GM19452 (cell line): Measurements from ENCODE around the gene NTNG1.
"Not testable (repeated sequence)": the region's sequence is repeated elsewhere in the genome, so short reads cannot be mapped to it uniquely, and the experiment has no call there.

Source experiments
- ATAC-seq: cut with Tn5 transposase; IDR thresholded peaks from one replicate; pipeline ENCODE4 v1.9.1; 2021; ENCODE audit not compliant: unreplicated experiment

NTNG1 gene

DNA sequence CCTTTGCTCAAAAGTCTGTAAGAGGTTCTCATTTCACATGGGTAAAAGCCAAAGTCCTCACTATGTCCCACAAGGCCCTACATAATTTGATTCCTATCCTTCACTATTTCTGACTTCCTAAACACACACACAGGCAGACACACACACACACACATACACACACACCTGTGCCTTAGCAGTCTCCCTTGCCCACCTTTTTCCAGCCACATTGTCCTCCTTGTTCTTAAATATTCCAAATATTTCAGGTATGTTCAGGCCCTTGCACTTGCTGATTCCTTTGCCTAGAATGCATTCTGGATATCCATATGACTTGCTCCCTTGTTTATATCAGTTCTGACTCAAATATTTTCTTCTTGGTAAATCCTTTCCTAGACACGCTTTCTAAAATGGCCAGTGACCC lies 54.6 kb downstream of the NTNG1 start:
- ATAC-seq: no peak

GRCh38 chr1:107196973-107197562 lies 56.2 kb downstream of the NTNG1 start:
- peak; percentile 97 for ATAC-seq

DNA sequence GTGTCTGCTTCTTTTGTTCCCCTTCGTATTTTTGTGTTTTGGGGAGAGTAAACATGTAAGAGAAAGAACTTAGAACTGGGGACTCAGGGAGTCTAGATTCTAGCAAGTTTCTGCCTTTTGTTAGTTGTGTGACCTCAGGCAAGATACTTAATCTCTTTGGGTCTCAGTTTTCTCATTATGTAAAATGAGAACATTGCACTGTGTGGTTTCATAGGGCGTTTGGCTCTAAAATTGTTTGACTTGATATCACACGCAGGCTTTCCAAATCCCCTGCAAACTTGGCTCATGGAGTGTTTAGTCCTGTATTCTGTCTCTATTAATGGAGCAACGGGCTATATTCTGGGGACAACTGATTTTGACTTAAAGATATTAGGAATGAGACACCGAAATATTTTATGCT lies 57.7 kb downstream of the NTNG1 start:
- ATAC-seq: no peak

GRCh38 chr1:107200631-107201030 lies 59.8 kb downstream of the NTNG1 start:
- ATAC-seq: no peak

GRCh38 chr1:107202007-107202406 lies 61.2 kb downstream of the NTNG1 start:
- ATAC-seq: no peak

- no peak for ATAC-seq
Observed at GRCh38 chr1:107213225-107213624, 72.4 kb downstream of the NTNG1 start.

DNA sequence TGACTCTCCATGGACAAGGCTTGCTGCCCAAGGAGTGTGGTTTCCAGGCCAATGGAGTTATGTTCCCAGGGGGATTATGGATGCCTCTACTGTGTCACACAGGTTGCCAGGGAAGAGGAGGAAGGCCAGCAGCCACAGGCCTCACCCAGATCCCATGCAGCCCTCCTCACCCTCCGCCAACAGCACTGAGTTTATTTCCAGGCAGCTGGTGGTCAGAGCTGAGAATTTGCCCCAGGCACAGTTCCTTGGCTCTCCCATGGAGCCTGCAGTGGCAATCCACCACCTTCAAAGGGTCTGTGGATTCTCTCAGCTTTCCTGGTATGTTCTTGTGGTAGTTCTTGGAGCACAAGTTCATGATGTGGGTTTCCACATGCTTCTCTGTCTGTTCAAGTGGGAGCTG lies 79.2 kb downstream of the NTNG1 start:
- no peak for ATAC-seq

DNA sequence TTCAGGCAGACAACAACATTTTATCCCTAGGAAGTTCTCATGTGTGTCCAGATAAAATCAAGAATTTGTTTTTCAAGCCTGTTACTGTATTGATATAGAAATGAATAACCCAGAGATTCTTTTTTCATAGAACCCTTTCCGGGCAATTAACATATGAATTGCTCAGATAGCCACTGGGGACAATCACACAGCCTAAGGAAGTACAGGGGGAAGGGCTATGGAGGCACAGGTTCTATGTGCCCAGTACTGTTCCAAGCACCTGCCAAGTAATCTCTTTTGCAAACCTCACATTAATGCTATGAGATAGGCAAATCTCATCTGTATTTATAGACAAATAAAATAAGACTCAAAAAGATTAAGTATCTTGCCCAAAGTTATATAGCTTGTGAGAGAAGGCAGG lies 84.9 kb downstream of the NTNG1 start:
- no peak for ATAC-seq

- no peak for ATAC-seq
Observed at GRCh38 chr1:107228704-107229371, 88.0 kb downstream of the NTNG1 start.

GRCh38 chr1:107229711-107230110 lies 88.9 kb downstream of the NTNG1 start:
- no peak for ATAC-seq

- no peak for ATAC-seq
Observed at GRCh38 chr1:107230121-107230520, 89.3 kb downstream of the NTNG1 start.

GRCh38 chr1:107231291-107231690 lies 90.5 kb downstream of the NTNG1 start:
- no peak for ATAC-seq

DNA sequence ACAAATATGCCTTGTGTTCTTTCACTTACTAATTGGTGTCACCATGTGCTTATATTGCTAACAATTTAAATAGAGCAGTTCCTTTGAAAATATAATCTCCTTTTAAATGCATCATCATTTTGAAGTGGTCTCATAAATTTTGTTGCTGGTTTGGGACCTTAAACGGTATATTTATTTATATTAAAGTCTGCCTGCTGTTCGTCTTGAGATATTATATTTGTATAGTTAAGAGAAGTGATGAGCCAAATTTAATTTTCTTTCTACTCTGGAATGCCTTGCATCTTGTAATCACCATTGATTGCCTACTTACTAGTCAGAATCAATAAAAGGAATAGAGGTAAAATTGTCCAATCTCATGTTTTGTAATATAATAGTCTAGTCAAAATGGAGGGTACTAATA lies 91.6 kb downstream of the NTNG1 start:
- ATAC-seq: no peak

DNA sequence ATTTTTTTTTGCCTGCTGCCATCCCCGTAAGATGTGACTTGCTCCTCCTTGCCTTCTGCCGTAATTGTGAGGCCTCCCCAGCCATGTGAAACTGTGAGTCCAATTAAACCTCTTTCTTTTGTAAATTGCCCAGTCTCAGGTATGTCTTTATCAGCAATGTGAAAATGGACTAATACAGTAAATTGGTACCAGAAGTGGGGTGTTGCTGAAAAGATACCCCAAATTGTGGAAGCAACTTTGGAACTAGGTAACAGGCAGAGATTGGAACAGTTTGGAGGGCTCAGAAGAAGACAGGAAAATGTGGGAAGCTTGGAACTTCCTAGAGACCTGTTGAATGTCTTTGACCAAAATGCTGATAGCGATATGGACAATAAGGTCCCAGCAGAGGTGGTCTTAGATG lies 95.9 kb downstream of the NTNG1 start:
- not testable (repeated sequence) for ATAC-seq

DNA sequence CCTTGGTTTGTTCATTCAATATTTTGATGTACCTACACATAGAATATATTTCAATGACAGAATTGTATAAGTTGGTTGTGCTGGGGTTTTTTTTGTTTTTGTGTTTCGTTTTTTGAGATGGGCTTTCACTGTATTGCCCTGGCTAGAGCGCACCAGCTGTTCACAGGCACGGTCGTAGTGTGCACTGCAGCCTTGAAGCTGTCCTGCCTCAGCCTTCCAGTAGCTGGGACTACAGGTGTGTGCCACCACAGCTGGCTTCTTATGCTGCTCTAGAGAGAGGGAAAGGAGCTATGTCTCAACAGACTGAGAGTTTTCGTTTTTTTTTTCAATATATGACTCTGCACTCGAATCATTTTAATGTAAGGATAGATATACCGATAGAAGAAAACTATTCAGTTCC lies 102.6 kb downstream of the NTNG1 start:
- ATAC-seq: no peak

DNA sequence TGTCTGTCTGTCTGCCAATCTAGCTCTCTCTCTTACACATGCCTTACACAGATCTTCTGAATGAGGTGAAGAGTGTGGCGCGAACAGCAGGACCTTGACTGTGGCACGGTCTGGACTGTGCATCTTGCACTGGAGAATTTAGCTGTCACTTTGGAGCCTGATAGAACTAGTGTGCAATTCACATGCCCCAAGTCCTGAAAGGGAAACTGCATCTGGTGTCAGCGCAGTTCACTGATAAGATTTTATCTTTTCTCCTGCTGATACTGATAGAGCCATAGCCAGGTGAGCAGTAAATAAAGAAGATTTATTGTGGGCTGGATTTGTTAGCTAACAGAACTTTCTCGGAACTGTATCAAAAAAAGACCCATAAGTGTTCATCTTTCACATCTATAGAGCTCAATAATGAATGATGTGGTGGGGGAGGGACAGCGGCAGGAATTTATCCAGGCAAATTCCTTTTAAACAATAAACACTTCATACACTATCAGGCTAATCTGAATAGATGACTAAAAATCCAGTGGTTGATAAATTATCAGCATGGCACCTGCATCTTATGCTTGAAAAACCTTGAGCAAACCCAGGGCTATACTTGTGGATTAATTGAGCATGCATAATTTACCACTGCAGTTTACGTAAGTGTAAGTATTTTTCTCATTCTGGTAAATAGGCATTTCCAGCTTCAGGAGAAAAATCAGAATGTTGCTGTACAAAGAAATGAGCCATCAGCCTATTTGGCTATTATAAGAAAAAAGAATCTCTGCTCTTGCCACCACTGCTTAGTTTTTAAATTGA lies 104.1 kb downstream of the NTNG1 start:
- ATAC-seq: no peak

GRCh38 chr1:107246775-107247345 lies 106.0 kb downstream of the NTNG1 start:
- peak; percentile 52 for ATAC-seq

DNA sequence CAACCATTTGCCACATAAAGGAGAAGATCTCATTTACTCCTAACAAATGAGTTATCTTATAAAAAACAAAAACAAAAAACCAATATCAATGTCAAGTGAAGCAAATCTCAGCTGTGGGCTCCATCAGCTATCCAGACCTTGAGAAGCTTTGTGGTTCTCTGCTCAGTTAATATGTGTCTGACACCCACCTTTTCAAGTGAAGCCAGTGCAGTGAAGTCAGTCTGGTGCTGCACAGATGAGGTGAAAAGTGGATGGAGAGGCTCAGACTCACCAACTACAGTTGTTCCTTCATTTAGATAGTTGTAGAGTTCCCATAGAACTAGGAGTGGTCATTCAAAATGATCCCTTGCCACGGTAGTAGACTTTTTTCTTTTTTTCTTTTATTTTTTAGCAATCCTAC lies 106.8 kb downstream of the NTNG1 start:
- peak; percentile 34 for ATAC-seq

- peak; percentile 43 for ATAC-seq
Observed at GRCh38 chr1:107250169-107250568, 109.3 kb downstream of the NTNG1 start.

DNA sequence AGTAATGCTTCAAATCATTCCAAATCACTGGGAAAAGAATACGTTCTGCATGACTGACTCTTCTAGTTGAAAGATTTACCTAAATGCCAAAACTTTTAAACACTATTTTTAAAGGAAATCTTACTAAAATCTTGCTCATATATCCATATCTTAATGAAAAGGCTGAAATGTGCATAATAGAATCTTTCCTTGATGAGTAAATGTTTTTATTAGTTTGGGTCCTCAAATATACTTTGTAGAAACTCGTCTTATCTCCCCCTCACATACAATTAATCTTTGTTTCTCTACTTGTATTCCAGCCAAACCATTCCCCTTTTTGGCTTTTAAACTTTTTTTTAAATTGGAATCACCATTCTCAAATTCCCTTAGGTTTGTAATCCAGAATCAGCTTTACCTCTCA lies 110.2 kb downstream of the NTNG1 start:
- no peak for ATAC-seq

DNA sequence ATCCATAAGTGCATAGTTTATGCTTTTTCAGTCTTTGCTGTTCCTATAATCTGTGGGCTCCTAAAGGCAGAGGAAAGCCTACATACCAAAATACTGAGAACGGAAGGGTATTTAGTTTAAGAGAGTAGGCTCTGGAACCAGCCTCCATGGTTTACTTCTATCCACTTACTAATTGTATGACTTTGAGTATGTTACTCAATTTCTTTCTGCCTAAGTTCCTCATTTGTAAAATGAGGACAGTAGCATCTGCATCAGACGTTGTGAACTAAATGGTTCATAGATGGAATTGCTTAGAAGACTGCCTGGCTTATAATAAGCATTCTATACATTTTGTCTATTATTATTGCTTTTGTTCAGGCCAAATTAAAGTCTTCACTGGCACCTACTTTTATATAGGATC lies 111.0 kb downstream of the NTNG1 start:
- no peak for ATAC-seq

- ATAC-seq: no peak
Observed at GRCh38 chr1:107252271-107252670, 111.4 kb downstream of the NTNG1 start.
